Parathyroid adenoma (tissue), 2 donors: Measurements from ENCODE around the gene FAM20A.
A peak's percentile ranks its signal among the peaks of the same experiment; 100 is the strongest.

ENCODE experiments used
- H2AFZ ChIP-seq: fragments of 300-600 bp; sonication (generic); one replicate; pipeline ENCODE4 v1.7.0; 2017; ENCODE audit warnings: antibody characterized with exemption, mild to moderate bottlenecking
- H3K27ac ChIP-seq: fragments of 300-600 bp; sonication (generic); one replicate; pipeline ENCODE4 v1.7.0; 2017
- H3K27me3 ChIP-seq: fragments of 300-600 bp; sonication (generic); one replicate; pipeline ENCODE4 v1.7.0; 2017; ENCODE audit warnings: low read length; ENCODE audit not compliant: control insufficient read depth, insufficient read depth
- H3K36me3 ChIP-seq: fragments of 300-600 bp; sonication (generic); one replicate; pipeline ENCODE4 v1.7.0; 2017; ENCODE audit warnings: low read length; ENCODE audit not compliant: control insufficient read depth, insufficient read depth
- H3K4me1 ChIP-seq: fragments of 300-600 bp; sonication (generic); one replicate; pipeline ENCODE4 v1.7.0; 2017; ENCODE audit warnings: control low read depth
- H3K4me2 ChIP-seq: fragments of 300-600 bp; sonication (generic); one replicate; pipeline ENCODE4 v1.7.0; 2017; ENCODE audit warnings: low read length
- H3K4me3 ChIP-seq: fragments of 300-600 bp; sonication (generic); one replicate; pipeline ENCODE4 v1.7.0; 2017; ENCODE audit warnings: low read depth, low read length
- H3K79me2 ChIP-seq: fragments of 300-600 bp; sonication (generic); one replicate; pipeline ENCODE4 v1.7.0; 2017; ENCODE audit warnings: control low read depth
- H3K9ac ChIP-seq: fragments of 300-600 bp; sonication (generic); one replicate; pipeline ENCODE4 v1.7.0; 2017; ENCODE audit warnings: mild to moderate bottlenecking
- H3K9me3 ChIP-seq: fragments of 300-600 bp; sonication (generic); one replicate; pipeline ENCODE4 v1.7.0; 2017; ENCODE audit warnings: low read length; ENCODE audit not compliant: control insufficient read depth
- CTCF ChIP-seq: fragments of 300-600 bp; sonication (generic); IDR thresholded peaks from one replicate; pipeline ENCODE4 v1.7.0; 2017; ENCODE audit warnings: antibody characterized with exemption, mild to moderate bottlenecking
- donor health status: primary hyperparathyroidism.

FAM20A gene

DNA sequence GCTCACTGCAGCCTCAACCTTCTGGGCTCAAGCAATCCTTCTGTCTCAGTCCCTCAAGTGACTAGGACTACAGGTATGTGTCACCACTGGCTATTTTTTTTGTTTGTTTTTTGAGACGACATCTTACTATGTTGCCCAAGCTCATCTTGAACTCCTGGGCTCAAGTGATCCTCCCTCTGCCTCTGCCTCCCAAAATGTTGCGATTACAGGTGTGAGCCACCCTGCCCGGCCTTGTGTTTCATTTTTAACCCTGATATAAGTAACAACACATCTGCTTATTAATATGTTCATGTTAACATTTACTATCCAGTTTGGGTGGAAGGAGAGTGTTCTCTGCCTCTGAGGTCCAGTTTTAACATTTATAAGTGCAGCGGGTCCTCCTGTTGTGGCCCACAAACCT lies 3.1 kb downstream of the FAM20A start:
- H2AFZ ChIP-seq: no peak overlapping the region
- H3K9ac ChIP-seq: no peak overlapping the region
- no peaks in the 10 kb centered on the region for H3K36me3 ChIP-seq
- no peaks in the 10 kb centered on the region for H3K27me3 ChIP-seq
- no peaks in the 10 kb centered on the region for H3K4me1 ChIP-seq
- H3K4me3 ChIP-seq: no peak overlapping the region
- no peak overlapping the region for H3K27ac ChIP-seq
- H3K9me3 ChIP-seq: no peaks in the 10 kb centered on the region
- no peak overlapping the region for H3K4me2 ChIP-seq
- no peak for TF ChIP-seq CTCF
- no peaks in the 10 kb centered on the region for H3K79me2 ChIP-seq

DNA sequence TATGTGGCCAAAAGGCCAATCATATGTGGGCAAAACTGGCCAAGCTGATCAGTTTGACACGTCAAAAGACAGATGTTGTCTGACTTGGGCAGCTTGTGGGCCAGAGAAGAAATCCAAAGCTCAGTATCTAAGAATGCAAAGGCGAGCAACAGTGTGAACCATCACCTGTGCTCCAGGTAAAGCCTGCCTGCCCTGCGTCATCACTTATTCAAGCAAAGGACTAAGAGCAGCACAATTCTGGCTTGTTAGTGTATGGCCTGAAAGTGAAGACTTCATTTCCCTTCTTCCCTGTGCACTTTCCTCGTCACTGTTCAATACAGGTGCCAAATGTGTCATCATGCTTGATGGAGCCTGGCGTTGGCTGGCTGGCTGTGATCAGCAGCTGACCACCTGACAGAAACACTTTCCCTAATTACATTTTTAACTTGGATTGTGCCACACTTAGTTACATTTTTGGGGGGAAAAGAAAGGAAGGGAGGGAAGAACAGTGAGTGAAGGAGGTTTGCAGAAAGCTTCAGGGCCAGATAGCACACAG lies 4.7 kb downstream of the FAM20A start:
- TF ChIP-seq CTCF: no peak
- Histone ChIP-seq H3K4me2 (peak overlapping the region; percentile 19), H3K4me1 (no peaks in the 10 kb centered on the region), H3K9ac (no peak overlapping the region), H2AFZ (no peak overlapping the region), H3K36me3 (no peaks in the 10 kb centered on the region), H3K27me3 (no peaks in the 10 kb centered on the region), H3K27ac (no peak overlapping the region), H3K79me2 (no peaks in the 10 kb centered on the region), H3K9me3 (no peaks in the 10 kb centered on the region), H3K4me3 (no peak overlapping the region)

DNA sequence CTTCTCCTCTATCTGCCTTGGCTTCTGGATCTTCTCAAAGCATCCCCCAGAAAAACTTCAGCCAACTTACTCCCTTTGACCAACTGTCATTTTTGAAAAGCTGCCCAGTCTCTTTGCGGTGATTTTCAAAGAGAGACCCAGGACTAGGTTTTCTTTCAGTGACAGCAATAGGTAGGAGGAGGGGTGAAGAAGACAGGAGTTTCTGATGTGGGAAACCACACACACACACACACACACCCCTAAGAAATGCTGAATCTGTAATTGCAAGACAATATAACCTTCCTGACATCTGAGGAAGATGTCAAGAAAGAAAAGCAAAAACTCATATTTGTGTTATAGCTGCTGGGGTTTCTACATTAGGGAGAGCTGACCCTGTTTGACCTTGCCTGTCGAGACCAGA lies 5.2 kb downstream of the FAM20A start:
- Histone ChIP-seq H3K27me3 (no peaks in the 10 kb centered on the region), H2AFZ (no peak overlapping the region), H3K9me3 (no peaks in the 10 kb centered on the region), H3K36me3 (no peaks in the 10 kb centered on the region), H3K4me2 (peak overlapping the region; percentile 12), H3K9ac (no peak overlapping the region), H3K79me2 (no peaks in the 10 kb centered on the region), H3K4me1 (no peaks in the 10 kb centered on the region), H3K4me3 (no peak overlapping the region), H3K27ac (no peak overlapping the region)
- no peak for TF ChIP-seq CTCF

GRCh38 chr17:68595496-68595895 lies 5.7 kb downstream of the FAM20A start:
- no peaks in the 10 kb centered on the region for H3K79me2 ChIP-seq
- H3K36me3 ChIP-seq: no peaks in the 10 kb centered on the region
- H3K27me3 ChIP-seq: no peaks in the 10 kb centered on the region
- H3K4me1 ChIP-seq: no peaks in the 10 kb centered on the region
- no peak overlapping the region for H3K27ac ChIP-seq
- no peak overlapping the region for H3K4me3 ChIP-seq
- no peak overlapping the region for H2AFZ ChIP-seq
- no peak for TF ChIP-seq CTCF
- H3K9ac ChIP-seq: no peak overlapping the region
- H3K9me3 ChIP-seq: no peaks in the 10 kb centered on the region
- no peak overlapping the region for H3K4me2 ChIP-seq

GRCh38 chr17:68594552-68594951 lies 6.6 kb downstream of the FAM20A start:
- H3K27me3 ChIP-seq: no peaks in the 10 kb centered on the region
- H3K79me2 ChIP-seq: no peaks in the 10 kb centered on the region
- H3K36me3 ChIP-seq: no peaks in the 10 kb centered on the region
- no peak overlapping the region for H3K9ac ChIP-seq
- no peaks in the 10 kb centered on the region for H3K4me1 ChIP-seq
- H3K9me3 ChIP-seq: no peaks in the 10 kb centered on the region
- H3K27ac ChIP-seq: no peak overlapping the region
- H2AFZ ChIP-seq: no peak overlapping the region
- no peak for TF ChIP-seq CTCF
- H3K4me2 ChIP-seq: no peak overlapping the region
- no peak overlapping the region for H3K4me3 ChIP-seq
